Lower leg skin (tissue), 3 donors: Measurements from ENCODE around the gene RNMT.

Experiments used
- POLR2A ChIP-seq, 2 donors: fragments of 450-650 bp; IDR thresholded peaks; one replicate each; pipeline ENCODE4 v1.6.1; 2016 to 2017; ENCODE audit warnings: antibody characterized with exemption in 2 of 2, mild to moderate bottlenecking in 1 of 2, moderate library complexity in 1 of 2
- TF ChIP-seq, protein P1 (sequence below), 3 donors: fragments of 450-650 bp; IDR thresholded peaks; one replicate each; pipeline ENCODE4 v1.5.1; 2016; ENCODE audit warnings: antibody characterized with exemption in 3 of 3, mild to moderate bottlenecking in 3 of 3, moderate library complexity in 2 of 3

DNA sequence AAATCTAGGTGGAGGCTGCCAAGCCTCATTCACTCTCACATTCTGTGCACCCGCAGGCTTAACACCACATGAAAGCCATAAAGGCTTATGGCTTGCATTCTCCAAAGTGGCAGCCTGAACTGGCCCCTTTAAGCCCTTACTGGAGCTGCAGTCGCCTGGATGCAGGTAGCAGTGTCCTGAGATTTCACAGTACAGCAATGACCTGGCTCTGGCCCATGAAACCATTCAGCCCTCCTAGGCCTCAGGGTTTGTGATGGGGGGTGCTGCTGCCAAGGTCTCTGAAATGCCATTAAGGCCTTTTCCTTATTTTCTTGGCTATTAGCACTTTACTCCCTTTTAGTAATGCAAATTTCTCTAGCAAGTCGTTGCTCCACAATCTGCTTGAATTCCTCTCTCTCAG, 48.6 kb downstream of the RNMT start:
- TF ChIP-seq POLR2A (IDR thresholded peaks at IDR 0.05) = no peak
- TF ChIP-seq, protein P1, sequence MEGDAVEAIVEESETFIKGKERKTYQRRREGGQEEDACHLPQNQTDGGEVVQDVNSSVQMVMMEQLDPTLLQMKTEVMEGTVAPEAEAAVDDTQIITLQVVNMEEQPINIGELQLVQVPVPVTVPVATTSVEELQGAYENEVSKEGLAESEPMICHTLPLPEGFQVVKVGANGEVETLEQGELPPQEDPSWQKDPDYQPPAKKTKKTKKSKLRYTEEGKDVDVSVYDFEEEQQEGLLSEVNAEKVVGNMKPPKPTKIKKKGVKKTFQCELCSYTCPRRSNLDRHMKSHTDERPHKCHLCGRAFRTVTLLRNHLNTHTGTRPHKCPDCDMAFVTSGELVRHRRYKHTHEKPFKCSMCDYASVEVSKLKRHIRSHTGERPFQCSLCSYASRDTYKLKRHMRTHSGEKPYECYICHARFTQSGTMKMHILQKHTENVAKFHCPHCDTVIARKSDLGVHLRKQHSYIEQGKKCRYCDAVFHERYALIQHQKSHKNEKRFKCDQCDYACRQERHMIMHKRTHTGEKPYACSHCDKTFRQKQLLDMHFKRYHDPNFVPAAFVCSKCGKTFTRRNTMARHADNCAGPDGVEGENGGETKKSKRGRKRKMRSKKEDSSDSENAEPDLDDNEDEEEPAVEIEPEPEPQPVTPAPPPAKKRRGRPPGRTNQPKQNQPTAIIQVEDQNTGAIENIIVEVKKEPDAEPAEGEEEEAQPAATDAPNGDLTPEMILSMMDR (IDR thresholded peaks at IDR 0.05) = no peak
